ENCODE measurements around the gene TLR9. TPM values are rescaled to one million over a fixed set of nuclear protein-coding genes. Genes with fewer than 3 reads are reported as not detected.

TLR9 gene
- total RNA-seq, 1 donor from 2014 or later, result under 0.01 TPM

DNA sequence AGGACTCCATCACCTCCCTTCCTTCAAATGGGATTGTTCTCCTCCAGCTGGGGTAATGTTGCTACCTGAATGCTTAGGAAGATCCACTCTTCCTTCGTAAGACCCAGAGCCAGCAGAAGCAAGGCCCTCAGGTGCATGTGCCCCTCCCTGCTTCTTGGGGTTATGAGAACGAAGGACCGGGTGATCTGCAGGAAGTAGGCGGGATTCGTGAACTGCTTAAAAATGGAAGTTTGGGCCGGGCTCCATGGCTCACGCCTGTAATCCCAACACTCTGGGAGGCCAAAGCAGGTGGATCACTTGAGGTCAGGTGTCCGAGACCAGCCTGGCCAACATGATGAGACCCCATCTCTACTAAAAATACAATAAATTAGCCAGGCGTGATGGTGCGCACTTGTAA is 8.0 kb downstream of the TLR9 start:
- no peak for DNase-seq

DNA sequence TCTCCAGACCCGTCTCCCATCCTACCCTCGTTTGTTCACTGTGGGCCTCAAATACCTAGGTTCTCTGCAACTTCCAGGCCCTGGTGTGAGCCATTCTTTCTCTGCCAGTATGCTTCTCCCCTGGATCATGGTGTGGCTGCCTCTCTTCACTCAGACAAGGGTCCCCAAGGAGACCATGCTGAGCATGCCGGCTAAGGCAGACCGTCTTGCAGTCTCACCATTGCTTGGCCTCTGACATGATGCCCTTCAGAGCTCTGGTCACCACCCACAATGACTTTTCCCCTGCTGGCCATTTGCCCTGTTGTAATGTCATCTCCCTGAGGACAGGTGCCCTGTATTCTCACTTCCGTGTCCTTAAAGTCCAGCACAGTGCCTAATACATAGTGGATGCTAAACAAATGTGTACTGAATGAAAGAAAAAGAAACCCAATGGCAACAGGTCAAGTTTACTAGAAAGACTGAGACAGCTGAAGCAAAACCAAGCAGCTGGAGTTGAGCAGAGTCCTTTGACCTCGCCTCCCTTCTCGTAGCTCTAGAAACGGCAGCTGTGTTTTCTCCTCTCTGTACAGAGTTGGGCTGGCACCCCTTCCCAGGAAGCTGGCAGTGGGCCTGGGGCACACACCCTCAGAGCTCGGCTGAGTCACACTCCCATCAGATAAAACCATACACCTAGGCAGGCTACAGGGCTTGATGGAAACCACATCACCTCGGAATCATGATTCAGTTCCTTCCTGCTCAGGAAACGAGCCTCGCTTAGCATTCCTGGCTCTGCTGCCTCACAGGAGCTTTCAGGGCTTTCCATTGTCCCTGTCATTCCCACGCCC is 8.6 kb downstream of the TLR9 start:
- DNase-seq, result no peak

DNA sequence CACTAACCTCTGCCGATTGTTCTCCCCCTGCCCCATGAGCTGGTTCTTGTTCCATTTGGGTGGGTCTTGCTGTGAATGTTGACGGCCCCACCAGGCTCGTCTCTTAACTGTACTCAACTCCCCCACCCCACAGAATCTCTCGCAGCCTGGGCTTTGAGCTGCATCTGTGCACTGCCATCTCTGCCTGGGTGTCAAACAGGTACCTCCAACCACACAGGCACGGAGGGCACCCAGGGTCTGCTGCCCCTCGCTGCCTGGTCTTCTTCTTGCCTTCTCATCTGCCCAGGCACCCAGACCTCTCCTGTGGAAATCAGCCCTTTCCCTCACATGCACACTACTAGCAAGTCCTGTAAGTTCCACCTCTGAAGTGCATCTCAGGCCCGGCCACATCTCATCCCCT is 10.1 kb downstream of the TLR9 start:
- no peak for DNase-seq

DNA sequence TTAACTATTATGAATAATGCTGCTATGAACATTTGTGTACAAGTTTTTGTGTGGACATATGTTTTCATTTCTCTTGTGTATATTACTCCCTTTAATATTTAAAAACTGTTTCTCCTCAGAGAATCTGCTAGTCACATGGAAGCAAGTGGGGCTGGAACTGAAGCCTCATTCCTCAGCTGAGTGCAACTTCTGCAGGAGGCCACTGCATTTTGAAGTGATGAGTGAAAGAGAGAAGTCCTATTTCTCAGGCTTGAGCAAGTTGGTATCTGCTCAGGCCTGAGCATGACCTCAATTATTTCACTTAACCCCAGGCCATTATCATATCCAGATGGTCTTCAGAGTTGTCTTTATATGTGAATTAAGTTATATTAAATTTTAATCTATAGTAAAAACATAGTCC is 11.5 kb downstream of the TLR9 start:
- DNase-seq, result no peak

DNA sequence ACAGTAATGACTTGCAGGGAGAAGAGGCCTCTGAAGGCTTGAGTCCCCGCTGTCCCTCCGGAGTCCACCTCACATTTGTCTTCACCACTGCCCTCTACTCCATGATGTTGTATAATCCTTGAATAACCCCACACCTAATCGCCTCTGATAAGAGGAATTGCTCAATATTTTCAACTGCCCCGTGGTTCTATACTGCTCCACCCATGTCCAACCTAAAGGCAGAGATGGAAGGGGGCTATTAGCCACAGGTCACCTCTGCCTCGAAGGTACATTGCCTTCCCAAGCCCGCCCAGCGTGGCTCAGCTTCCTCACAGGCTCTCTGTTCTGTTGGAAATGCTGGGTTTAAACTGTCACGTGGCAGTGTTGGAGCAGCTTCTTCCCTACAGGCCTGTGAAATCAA is 12.4 kb downstream of the TLR9 start:
- no peak for DNase-seq

DNA sequence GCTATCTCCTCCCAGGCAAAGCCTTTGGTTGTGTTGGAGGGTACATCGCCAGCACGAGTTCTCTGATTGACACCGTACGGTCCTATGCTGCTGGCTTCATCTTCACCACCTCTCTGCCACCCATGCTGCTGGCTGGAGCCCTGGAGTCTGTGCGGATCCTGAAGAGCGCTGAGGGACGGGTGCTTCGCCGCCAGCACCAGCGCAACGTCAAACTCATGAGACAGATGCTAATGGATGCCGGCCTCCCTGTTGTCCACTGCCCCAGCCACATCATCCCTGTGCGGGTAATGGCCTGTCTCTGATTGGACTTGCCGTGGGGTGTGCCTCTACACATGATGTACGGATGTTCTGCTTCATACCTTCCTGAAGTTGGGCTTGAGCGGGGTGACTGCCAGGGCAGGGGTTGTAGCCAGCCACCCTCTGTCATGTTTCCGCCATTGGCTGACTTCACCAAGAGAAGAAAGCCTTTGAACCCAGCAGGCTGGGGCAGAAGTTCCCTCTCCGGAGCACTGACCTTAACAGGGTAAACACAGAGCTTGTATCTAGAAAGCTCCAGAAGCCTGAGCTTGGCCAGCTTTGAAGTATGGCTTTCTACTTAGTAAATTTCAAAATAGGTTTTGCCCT is 14.1 kb downstream of the TLR9 start:
- no peak for DNase-seq

DNA sequence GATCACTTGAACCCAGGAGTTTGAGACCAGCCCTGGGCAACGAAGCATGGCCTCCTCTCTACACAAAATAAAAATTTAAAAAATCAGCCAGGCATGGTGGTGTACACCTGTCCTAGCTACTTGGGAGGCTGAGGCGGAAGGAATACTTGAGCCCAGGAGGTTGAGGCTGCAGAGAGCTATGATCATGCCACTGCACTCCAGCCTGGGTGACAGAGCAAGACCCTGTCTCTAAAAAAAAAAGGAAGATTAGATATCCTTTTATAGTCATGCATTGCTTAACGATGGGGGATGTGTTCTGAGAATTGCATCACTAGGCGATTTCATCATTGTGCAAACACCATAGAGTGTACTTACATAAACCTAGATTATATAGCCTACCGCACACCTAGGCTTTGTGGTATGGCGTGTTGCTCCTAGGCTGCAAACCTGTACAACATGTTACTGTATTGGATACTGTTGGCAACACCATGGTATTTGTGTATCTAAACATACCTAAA is 14.8 kb downstream of the TLR9 start:
- DNase-seq, result no peak

DNA sequence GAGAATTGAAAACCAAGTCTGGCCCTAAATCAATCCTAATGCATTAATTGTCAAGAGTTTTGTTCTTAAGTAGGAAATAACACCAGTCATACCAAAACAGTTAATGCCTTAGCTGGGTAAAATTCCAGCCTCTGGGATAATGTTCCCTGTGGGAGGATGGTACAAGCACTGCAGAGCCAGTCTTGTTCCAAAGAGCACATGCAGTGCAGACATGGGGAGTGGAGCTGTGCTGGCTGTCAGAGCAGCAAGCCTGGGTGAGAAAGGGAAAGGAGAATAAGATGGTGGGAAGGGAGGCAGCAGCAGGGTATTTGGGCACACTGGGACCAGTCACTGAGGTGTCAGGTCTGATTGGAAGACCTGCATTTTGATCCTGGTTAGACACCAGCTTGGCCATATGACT is 15.4 kb downstream of the TLR9 start:
- no peak for DNase-seq

DNA sequence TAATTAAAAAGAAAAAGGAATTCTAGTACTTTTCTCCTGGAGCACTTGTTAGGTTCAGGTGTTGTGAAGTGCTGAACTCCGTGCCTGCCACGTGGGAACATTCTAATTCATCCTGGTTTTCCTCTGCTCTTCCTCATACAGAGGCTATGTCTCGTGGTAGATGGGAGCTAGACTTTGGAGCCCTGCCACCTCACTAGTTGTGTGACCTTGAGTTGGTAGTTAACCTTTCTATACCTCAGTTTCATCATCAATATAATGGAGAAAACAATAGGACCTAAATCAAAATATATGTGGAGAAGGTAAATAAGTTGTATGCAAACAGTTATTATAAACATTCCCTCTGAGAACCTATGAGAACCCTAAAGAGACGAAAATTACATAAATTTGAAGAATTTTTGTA is 16.9 kb downstream of the TLR9 start:
- no peak for DNase-seq

DNA sequence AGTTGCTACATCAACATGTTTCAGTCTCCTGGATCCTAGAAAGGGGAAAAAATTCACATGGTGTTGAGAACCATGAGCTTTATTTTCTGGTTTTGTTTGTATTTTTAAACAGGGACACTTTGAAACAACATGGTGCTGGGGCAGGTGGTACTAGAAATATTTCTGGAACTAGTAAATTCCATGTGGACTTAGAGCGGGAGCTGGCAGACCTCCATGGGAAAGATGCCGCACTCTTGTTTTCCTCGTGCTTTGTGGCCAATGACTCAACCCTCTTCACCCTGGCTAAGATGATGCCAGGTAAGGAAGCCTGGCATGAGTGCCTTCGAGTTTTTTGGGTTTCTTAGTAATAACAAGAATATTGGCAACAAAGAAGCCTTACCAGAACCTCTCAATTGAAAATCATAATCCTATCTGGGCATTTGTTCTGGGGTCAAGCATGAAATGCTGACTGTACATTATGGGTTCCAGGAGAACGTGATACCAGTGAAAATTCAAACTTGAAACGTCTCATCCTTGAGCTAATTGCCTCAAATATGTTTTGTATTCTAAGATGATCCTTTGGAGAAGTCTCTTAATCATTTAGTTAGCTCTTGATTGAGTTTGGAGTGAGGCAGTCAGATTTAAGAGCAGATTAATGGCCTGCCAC is 19.6 kb downstream of the TLR9 start:
- DNase-seq, result no peak

DNA sequence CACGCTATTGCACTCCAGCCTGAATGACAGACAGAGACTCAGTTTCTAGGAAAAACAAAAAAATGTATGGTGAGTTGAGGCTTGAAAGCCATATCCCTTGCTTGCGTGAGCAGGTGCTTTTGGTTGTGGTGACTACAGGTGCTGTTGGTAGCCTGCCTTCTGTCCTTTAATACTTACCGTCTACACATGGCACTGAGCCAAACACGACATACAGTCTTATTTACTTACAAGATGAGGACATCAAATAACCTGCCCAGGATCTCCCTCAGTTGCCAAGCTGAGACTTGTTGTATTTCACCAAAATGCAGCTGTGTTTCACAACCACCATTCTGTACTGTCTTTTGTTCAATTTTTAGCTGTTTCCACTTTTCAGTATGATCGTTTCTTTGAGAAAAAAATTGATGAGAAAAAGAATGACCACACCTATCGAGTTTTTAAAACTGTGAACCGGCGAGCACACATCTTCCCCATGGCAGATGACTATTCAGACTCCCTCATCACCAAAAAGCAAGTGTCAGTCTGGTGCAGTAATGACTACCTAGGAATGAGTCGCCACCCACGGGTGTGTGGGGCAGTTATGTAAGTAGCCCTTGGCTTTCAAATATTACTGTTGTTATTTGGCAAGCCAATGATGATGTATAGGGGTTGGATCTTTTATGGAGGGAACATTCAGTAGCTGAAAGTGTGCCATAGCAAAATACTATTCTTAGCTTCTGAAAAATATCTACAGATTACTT is 20.9 kb downstream of the TLR9 start:
- no peak for DNase-seq

DNA sequence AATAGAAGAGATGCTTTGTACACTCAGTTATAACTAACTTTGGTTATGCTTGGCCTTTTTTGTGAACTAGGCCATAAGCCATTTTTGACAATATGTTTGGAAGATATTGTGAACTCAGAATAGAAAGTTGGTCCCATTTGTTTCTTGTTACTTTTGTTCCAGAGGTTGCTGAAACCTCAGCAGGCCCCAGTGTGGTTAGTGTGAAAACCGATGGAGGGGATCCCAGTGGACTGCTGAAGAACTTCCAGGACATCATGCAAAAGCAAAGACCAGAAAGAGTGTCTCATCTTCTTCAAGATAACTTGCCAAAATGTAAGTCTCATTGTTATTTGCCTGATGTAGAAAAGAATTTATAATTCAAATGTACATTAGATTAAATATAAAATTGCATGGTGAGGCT is 21.7 kb downstream of the TLR9 start:
- DNase-seq, result no peak

DNA sequence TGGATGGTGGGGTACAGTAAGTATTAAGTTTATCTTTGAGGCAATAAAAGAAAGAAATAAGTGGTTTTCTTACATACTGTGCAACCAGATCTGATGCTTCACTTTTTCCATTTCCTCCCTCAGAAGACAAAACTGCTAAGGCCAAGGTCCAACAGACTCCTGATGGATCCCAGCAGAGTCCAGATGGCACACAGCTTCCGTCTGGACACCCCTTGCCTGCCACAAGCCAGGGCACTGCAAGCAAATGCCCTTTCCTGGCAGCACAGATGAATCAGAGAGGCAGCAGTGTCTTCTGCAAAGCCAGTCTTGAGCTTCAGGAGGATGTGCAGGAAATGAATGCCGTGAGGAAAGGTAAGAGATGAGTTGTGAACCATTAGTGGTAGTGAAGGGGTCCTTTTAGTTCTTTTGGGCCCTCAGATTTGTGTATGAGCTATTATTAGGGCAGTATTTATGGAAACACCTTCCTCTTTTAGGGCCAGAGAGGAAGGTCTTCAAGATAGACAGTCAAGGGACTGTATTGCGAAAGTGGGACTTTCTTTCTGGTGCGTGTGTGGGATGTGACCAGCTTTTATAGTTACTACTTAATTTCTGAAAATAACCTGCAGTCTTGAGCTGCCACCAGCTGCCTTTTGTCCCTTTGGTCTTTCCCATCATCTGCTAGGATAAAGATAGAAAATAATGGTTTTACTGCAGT is 22.9 kb downstream of the TLR9 start:
- DNase-seq, result no peak

DNA sequence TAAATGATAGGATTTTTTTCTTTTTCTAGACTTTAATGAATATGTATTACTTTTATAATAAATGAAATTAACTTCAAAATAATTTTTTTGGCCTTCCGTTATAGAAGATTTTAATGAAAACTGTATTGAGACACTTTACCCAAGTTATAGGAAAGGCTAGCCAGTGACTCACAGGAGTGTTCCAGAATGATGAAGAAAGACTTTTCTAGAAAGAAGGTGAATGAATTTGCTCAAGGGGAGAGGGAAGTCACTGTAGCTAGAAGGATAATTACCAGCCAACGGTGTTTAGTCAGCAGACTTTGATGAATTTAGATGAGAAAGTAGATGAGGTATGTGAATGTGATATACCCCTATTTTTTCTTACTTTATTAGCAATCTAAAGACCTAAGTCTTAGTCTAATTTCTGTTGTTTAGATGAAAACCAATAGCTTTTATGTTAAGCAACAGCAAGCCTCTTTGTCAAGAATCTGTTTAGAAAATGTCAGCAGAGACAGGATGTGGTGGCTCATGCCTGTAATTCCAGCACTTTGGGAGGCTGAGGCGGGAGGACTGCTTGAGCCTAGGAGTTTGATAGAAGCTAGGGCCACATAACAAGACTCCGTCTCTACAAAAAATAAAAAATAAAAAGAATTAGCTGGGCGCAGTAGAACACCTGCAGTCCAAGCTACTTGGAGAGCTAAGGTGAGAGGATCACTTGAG is 24.3 kb downstream of the TLR9 start:
- no peak for DNase-seq

DNA sequence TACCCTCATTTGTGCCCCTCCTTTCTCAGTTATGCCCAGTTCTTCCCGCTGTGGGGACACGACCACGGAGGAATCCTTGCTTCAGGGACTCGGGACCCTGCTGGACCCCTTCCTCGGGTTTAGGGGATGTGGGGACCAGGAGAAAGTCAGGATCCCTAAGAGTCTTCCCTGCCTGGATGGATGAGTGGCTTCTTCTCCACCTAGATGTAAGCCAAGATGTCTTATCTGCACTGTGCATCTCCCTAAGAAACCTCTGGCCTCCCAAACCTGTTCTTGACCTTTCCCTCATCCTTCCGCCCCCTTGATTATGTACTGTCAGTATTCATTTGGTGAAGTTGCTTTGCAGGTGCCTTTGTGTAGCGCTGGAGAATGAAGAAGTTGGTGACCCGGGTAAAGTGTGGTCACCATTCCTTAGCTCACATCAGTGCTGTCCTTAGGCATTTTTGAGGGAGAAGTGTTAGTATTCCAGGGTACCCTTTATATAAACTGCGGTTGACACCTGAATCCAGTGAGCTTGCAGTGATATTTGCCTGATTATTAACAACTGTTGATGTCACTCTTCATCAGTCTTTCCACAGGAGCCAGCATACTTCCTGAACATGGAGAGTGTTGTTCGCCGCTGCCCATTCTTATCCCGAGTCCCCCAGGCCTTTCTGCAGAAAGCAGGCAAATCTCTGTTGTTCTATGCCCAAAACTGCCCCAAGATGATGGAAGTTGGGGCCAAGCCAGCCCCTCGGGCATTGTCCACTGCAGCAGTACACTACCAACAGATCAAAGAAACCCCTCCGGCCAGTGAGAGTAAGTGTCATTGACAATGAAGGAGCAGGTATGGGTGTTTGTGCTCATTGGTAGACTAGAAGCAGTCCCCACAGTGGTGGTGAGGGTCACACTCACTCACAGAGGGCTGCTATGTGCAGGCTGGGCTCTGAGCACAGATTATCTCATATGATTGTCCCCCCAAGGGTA is 26.5 kb downstream of the TLR9 start:
- no peak for DNase-seq

DNA sequence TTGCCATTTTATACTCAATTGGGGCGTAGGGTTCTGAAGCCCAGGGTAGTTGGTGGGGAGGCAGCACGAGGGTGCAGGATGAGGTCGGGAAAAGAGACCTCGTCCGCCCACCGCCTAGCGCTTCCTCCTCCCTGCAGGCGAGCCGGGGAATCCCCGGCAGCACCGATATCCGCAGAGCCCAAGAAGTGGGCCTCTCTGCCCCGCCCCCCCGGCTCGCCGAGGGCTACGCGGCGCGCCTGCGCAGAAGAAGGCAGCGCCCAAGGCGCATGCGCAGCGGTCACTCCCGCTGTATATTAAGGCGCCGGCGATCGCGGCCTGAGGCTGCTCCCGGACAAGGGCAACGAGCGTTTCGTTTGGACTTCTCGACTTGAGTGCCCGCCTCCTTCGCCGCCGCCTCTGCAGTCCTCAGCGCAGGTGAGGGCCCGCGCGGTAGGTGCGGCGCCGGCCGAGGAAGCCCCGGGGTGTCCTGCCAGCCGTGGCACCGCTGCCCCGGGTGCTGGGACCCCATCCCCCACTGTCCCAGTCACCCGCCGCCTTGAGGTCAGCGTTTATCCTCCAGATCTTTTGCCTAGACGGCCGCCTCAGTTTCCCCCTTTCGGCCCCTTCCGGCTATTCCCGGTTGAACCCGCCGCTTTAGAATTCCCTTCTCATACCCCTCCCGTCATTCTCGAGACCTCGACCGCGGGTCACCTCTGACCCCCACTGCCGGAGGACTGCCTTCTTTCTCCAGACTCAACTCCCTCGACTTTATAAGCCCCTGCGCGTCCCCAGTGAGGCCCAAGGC is 27.4 kb downstream of the TLR9 start, which contains the start of gene ALAS1:
Gene ALAS1 (plus strand): TSS at position 319 of the 784 bp plus-strand sequence. CDS start 1,082 bp downstream, outside the sequence.
- peak; percentile 80 for DNase-seq

DNA sequence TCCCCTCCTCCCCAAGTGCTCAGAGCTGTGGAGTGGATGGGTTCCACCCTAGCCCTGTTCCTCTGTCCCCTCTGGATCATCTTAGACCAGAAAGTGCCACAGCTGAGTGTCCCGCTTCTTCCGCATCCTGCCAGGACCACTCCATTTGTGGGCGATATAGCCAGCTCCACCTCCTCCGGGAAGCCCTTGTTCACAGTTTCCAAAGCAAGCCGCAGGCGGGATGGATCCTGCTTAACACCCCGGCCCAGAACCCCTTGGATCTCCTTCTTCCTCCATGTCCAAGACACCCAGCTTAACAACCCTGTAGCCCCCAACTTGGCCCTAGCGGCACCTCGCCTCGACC is 28.0 kb downstream of the TLR9 start:
- DNase-seq, result no peak

DNA sequence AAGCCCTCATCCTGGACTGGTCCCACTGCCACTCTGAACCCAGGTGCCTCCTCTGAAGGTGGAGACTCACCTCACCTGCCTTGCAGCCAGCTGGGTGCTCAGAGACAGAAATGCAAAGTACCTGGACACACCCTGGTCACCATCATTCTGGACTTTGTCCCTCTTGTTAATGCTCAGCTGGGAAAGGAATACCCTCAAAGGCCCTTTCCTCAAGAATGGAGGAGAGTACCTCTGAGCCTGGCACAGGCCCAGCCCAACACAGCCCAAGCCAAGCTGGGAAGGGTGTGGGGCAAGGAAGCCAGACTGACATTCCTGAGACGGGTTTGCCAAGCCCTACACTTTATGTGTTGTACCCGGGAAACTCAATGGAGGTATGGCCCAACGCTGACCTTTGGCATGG is 28.5 kb downstream of the TLR9 start:
- DNase-seq, result no peak

DNA sequence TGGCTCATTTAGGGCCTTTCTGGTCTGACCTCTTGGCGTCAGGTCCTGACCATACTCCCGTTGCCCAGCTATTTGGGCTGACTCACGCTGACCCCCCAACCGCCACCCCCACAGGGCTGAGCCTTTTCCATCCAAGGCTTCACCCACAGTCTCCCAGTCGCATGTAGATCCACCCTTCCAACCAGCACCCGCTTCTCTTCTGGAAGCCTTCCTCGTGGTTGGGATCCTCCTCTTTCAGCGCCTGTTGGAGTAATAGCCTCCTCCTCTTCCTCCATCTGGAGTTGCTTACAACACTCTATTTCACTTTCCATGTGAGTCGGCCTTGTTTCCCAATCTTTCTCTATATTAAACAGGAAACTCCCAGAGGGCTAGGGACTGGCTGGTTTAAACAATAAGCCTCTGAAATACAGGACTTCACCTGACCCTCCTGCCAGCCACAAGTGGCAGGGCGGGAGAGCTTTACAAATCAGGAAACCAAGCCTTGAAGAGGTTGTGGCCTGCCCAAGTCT is 29.6 kb downstream of the TLR9 start:
- DNase-seq, result no peak
